HepG2 (cell line): ENCODE measurements around the gene TTC19. TPM values are rescaled to one million over a fixed set of nuclear protein-coding genes. Genes with fewer than 3 reads are reported as not detected.

Experiments
- ATF2 ChIP-seq: sonication (generic); formaldehyde crosslinking; IDR thresholded peaks from 2 replicates; pipeline ENCODE4 v1.4.0; 2020; ENCODE audit warnings: missing genetic modification reagents
- BCL6 ChIP-seq: IDR thresholded peaks from 2 replicates; pipeline ENCODE4 v1.6.1; 2016; ENCODE audit warnings: missing genetic modification reagents, missing compliant biosample characterization
- CEBPG ChIP-seq: IDR thresholded peaks from 2 replicates; pipeline ENCODE4 v1.6.1; 2016
- CTCF ChIP-seq: sonication (generic); formaldehyde crosslinking; IDR thresholded peaks from 2 replicates; pipeline ENCODE4 v1.5.0; 2020; ENCODE audit warnings: mild to moderate bottlenecking, missing genetic modification reagents, moderate library complexity
- ETV5 ChIP-seq: IDR thresholded peaks from 2 replicates; pipeline ENCODE4 v1.6.1; 2018; ENCODE audit warnings: missing biosample characterization, missing genetic modification reagents, inconsistent platforms, borderline replicate concordance
- GABPA ChIP-seq, 2 experiments: IDR thresholded peaks; 2 replicates each; pipeline ENCODE4 v1.6.1; 2011 to 2016; ENCODE audit warnings: low read depth in 2 of 2, low read length in 1 of 2, missing biosample characterization in 1 of 2, missing genetic modification characterization in 1 of 2
- IRF2 ChIP-seq: IDR thresholded peaks from 2 replicates; pipeline ENCODE4 v1.6.1; 2018; ENCODE audit warnings: missing genetic modification reagents, missing compliant biosample characterization
- JDP2 ChIP-seq: sonication (generic); formaldehyde crosslinking; IDR thresholded peaks from 2 replicates; pipeline ENCODE4 v1.8.1; 2022; ENCODE audit warnings: missing genetic modification reagents, borderline replicate concordance
- KLF15 ChIP-seq: sonication (generic); formaldehyde crosslinking; IDR thresholded peaks from 2 replicates; pipeline ENCODE4 v1.8.1; 2023; ENCODE audit warnings: borderline replicate concordance, mild to moderate bottlenecking, inconsistent platforms, missing genetic modification reagents, mixed read lengths
- MBNL3 ChIP-seq: fragments of 250-450 bp; sonication (Bioruptor Pico); conservative IDR thresholded peaks from 2 replicates; pipeline ENCODE4 v1.8.0; 2022; ENCODE audit warnings: mild to moderate bottlenecking, inconsistent platforms
- MIXL1 ChIP-seq: IDR thresholded peaks from 2 replicates; pipeline ENCODE4 v1.6.1; 2016
- MXD4 ChIP-seq: IDR thresholded peaks from 2 replicates; pipeline ENCODE4 v1.6.1; 2016; ENCODE audit warnings: mild to moderate bottlenecking, missing biosample characterization, missing genetic modification reagents
- MYC ChIP-seq: sonication (generic); formaldehyde crosslinking; IDR thresholded peaks from 2 replicates; pipeline ENCODE4 v1.9.0; 2021; ENCODE audit warnings: missing genetic modification reagents, borderline replicate concordance
- NFYB ChIP-seq: sonication (generic); formaldehyde crosslinking; IDR thresholded peaks from 2 replicates; pipeline ENCODE4 v1.4.0; 2020; ENCODE audit warnings: missing genetic modification reagents
- SALL1 ChIP-seq: sonication (generic); formaldehyde crosslinking; IDR thresholded peaks from 2 replicates; pipeline ENCODE4 v1.8.0; 2022; ENCODE audit warnings: mild to moderate bottlenecking, missing genetic modification reagents
- TEAD3 ChIP-seq: optimal IDR thresholded peaks from 2 replicates; pipeline ENCODE3; 2016; ENCODE audit warnings: borderline replicate concordance
- TGIF2 ChIP-seq: IDR thresholded peaks from 2 replicates; pipeline ENCODE4 v1.6.1; 2016; ENCODE audit warnings: control low read depth, missing compliant biosample characterization
- ZBTB25 ChIP-seq: IDR thresholded peaks from 2 replicates; pipeline ENCODE4 v1.6.1; 2018; ENCODE audit warnings: missing genetic modification reagents
- ZBTB7A ChIP-seq: sonication (generic); formaldehyde crosslinking; IDR thresholded peaks from 2 replicates; pipeline ENCODE4 v1.8.0; 2022; ENCODE audit warnings: mild to moderate bottlenecking, missing genetic modification reagents
- ZKSCAN1 ChIP-seq: fragments of 150-350 bp; IDR thresholded peaks from 2 replicates; pipeline ENCODE4 v1.6.1; 2014; ENCODE audit warnings: low read length
- ZNF24 ChIP-seq: fragments of 450-650 bp; IDR thresholded peaks from 2 replicates; pipeline ENCODE4 v1.6.1; 2017; ENCODE audit warnings: antibody characterized with exemption, mild to moderate bottlenecking
- ZNF383 ChIP-seq: sonication (generic); formaldehyde crosslinking; IDR thresholded peaks from 2 replicates; pipeline ENCODE4 v1.4.0; 2020; ENCODE audit warnings: missing genetic modification reagents, mild to moderate bottlenecking, borderline replicate concordance
- ZNF496 ChIP-seq: sonication (generic); formaldehyde crosslinking; IDR thresholded peaks from 2 replicates; pipeline ENCODE4 v1.8.1; 2023; ENCODE audit warnings: mild to moderate bottlenecking, moderate library complexity, missing genetic modification reagents; ENCODE audit not compliant: insufficient replicate concordance
- ZNF644 ChIP-seq: IDR thresholded peaks from 2 replicates; pipeline ENCODE4 v1.6.1; 2016; ENCODE audit warnings: low read depth
- polyA plus RNA-seq, 8 experiments: library from polyadenylated mRNA; depleted of rRNA in 3 of 8; stranded (reverse) in 7 of 8; unstranded in 1 of 8; fragments of >200 nt; fragmentation: Illumina TruSeq in 4 of 8; extraction: Trizol in 4 of 8; gene quantifications; 2 replicates each; pipeline versions ENCODE4 v1.2.1 to v1.2.3, GENCODE V29; 2011 to 2016; ENCODE audit warnings: low read depth in 4 of 8, missing spikeins in 1 of 8, mixed read lengths in 1 of 8; ENCODE audit not compliant: insufficient read depth in 1 of 8
- total RNA-seq, 5 experiments: library from RNA; depleted of rRNA; stranded (reverse); fragments of >200 nt; fragmentation: Illumina TruSeq; extraction: Trizol; gene quantifications; 2 replicates each; pipeline ENCODE4 v1.2.3, GENCODE V29; 2016; ENCODE audit warnings: low read depth in 1 of 5
- TF ChIP-seq, protein P1 (sequence below): sonication (generic); formaldehyde crosslinking; IDR thresholded peaks from 2 replicates; pipeline ENCODE4 v1.4.0; 2020; ENCODE audit warnings: mild to moderate bottlenecking, missing genetic modification reagents
- TF ChIP-seq, protein P2 (sequence below): sonication (generic); formaldehyde crosslinking; IDR thresholded peaks from 2 replicates; pipeline ENCODE4 v1.4.0; 2020; ENCODE audit warnings: missing genetic modification reagents, borderline replicate concordance

The TTC19 gene
- total and polyA plus RNA-seq, 2 of the 13 experiments (the other 11 are each of a cell fraction or from before 2014, with no cell fraction given), result 4.4 to 24.3 TPM

GRCh38 chr17:15966183-15966878, 33.3 kb upstream of the TTC19 start (continued):
- TF ChIP-seq, protein P1, sequence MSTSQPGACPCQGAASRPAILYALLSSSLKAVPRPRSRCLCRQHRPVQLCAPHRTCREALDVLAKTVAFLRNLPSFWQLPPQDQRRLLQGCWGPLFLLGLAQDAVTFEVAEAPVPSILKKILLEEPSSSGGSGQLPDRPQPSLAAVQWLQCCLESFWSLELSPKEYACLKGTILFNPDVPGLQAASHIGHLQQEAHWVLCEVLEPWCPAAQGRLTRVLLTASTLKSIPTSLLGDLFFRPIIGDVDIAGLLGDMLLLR, result no peak
- no peak for TF ChIP-seq ZNF644 (CRISPR knock-in tag)
- TF ChIP-seq ZKSCAN1, result no peak
- no peak for TF ChIP-seq ZNF383
- peak; percentile 62 for TF ChIP-seq SALL1
- TF ChIP-seq ETV5 (CRISPR knock-in tag), result peak; percentile 91
- TF ChIP-seq ZNF24, result no peak
- no peak for TF ChIP-seq GABPA (IDR thresholded peaks at IDR 0.05; ENCODE audit: low read depth, low read length)
- TF ChIP-seq GABPA (CRISPR knock-in tag; IDR thresholded peaks at IDR 0.05; ENCODE audit: low read depth), result peak; percentile 69
- no peak for TF ChIP-seq CTCF (CRISPR knock-in tag)
- TF ChIP-seq MXD4 (CRISPR knock-in tag), result 0 out of 2 replicates have a peak, but pooled peaks have one; percentile 35
- TF ChIP-seq KLF15 (CRISPR knock-in tag), result no peak
- TF ChIP-seq IRF2 (CRISPR knock-in tag), result 0 out of 2 replicates have a peak, but pooled peaks have one; percentile 29
- TF ChIP-seq MBNL3 (CRISPR knock-in tag), result no peak
- TF ChIP-seq ZBTB7A (CRISPR knock-in tag), result peak; percentile 65; the same call in 1 of the 2 replicates
- TF ChIP-seq MYC (CRISPR knock-in tag), result 0 out of 2 replicates have a peak, but pooled peaks have one; percentile 24
- no peak for TF ChIP-seq ZNF496
- TF ChIP-seq BCL6 (CRISPR knock-in tag), result peak; percentile 80
- 0 out of 2 replicates have a peak, but pooled peaks have one; percentile 8 for TF ChIP-seq MIXL1 (CRISPR knock-in tag)
- TF ChIP-seq, protein P2, sequence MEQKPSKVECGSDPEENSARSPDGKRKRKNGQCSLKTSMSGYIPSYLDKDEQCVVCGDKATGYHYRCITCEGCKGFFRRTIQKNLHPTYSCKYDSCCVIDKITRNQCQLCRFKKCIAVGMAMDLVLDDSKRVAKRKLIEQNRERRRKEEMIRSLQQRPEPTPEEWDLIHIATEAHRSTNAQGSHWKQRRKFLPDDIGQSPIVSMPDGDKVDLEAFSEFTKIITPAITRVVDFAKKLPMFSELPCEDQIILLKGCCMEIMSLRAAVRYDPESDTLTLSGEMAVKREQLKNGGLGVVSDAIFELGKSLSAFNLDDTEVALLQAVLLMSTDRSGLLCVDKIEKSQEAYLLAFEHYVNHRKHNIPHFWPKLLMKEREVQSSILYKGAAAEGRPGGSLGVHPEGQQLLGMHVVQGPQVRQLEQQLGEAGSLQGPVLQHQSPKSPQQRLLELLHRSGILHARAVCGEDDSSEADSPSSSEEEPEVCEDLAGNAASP (CRISPR knock-in tag), result no peak
- TF ChIP-seq NFYB, result peak; percentile 74
- no peak for TF ChIP-seq JDP2 (CRISPR knock-in tag)
- 0 out of 2 replicates have a peak, but pooled peaks have one; percentile 32 for TF ChIP-seq ZBTB25 (CRISPR knock-in tag)
- TF ChIP-seq TEAD3, result peak; percentile 68
- no peak for TF ChIP-seq TGIF2 (CRISPR knock-in tag)
- TF ChIP-seq CEBPG (CRISPR knock-in tag), result no peak
- no peak for TF ChIP-seq ATF2 (CRISPR knock-in tag)
